Activated naive CD8-positive, alpha-beta T cell treated with anti-CD3 and anti-CD28 coated beads, Interleukin-2, amount 50 U/mL, for 24 hours (primary cell): Measurements from ENCODE around the gene EXOSC7.

Experiments
- ATAC-seq: fragments of 150-1000 bp; cut with Tn5 transposase; one replicate; pipeline ENCODE4 v1.10.0; 2021
- DNase-seq: peaks from one replicate; pipeline ENCODE4 v3.0.0; 2021
- H3K27ac Mint-ChIP-seq: one replicate; pipeline ENCODE4 v1.8.0; 2021; ENCODE audit warnings: mild to moderate bottlenecking, mixed read lengths
- H3K27me3 Mint-ChIP-seq: one replicate; pipeline ENCODE4 v1.8.0; 2021; ENCODE audit warnings: mixed read lengths
- H3K36me3 Mint-ChIP-seq: one replicate; pipeline ENCODE4 v1.8.0; 2021; ENCODE audit warnings: low read depth, mixed read lengths
- H3K4me1 Mint-ChIP-seq: one replicate; pipeline ENCODE4 v1.8.0; 2021; ENCODE audit warnings: mixed read lengths
- H3K4me3 Mint-ChIP-seq: one replicate; pipeline ENCODE4 v1.8.0; 2021; ENCODE audit warnings: mild to moderate bottlenecking, moderate library complexity, mixed read lengths
- H3K9me3 Mint-ChIP-seq: one replicate; pipeline ENCODE4 v1.8.0; 2021; ENCODE audit warnings: mixed read lengths

Gene EXOSC7

GRCh38 chr3:44993471-44994205 lies 17.6 kb downstream of the EXOSC7 start:
- H3K9me3 Mint-ChIP-seq = no peaks in the 10 kb centered on the region
- H3K27ac Mint-ChIP-seq = peak overlapping the region; percentile 61
- peaks cover 55% of the 10 kb centered on the region for H3K36me3 Mint-ChIP-seq
- no peaks in the 10 kb centered on the region for H3K27me3 Mint-ChIP-seq
- peaks cover 59% of the 10 kb centered on the region for H3K4me1 Mint-ChIP-seq
- no peak for DNase-seq
- no peak for ATAC-seq
- H3K4me3 Mint-ChIP-seq = no peak overlapping the region

- no peaks in the 10 kb centered on the region for H3K9me3 Mint-ChIP-seq
- no peak for ATAC-seq
- peaks cover 64% of the 10 kb centered on the region for H3K36me3 Mint-ChIP-seq
- no peaks in the 10 kb centered on the region for H3K27me3 Mint-ChIP-seq
- H3K4me3 Mint-ChIP-seq = no peak overlapping the region
- peaks cover 52% of the 10 kb centered on the region for H3K4me1 Mint-ChIP-seq
- DNase-seq = no peak
- peak overlapping the region; percentile 53 for H3K27ac Mint-ChIP-seq
Measured at GRCh38 chr3:44995142-44995770, 19.2 kb downstream of the EXOSC7 start.

DNA sequence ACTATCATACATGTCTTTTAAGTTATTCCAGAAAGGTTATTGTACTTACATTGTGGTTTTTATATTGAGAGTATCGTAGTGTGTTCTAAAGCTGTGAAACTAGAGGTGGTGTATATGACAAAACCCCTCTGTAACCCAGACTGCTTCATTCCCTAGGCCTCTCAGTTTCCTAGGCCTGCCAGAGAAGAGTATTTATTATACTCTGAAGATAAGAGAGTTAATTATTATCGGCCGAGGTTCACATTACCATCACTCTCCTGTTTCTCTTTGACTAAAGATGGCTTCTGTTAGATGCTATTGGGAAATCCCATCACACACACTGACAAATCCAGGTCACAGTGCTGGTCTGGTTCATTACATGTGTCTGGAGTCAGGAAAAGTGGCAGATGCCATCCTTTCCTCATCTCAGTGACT lies 20.5 kb downstream of the EXOSC7 start:
- peak; percentile 93 for ATAC-seq
- Mint-ChIP-seq H3K27me3 (no peaks in the 10 kb centered on the region), H3K4me3 (no peak overlapping the region), H3K36me3 (peaks cover 65% of the 10 kb centered on the region), H3K9me3 (no peaks in the 10 kb centered on the region), H3K4me1 (peaks cover 41% of the 10 kb centered on the region), H3K27ac (peak overlapping the region; percentile 53)
- DNase-seq = no peak

DNA sequence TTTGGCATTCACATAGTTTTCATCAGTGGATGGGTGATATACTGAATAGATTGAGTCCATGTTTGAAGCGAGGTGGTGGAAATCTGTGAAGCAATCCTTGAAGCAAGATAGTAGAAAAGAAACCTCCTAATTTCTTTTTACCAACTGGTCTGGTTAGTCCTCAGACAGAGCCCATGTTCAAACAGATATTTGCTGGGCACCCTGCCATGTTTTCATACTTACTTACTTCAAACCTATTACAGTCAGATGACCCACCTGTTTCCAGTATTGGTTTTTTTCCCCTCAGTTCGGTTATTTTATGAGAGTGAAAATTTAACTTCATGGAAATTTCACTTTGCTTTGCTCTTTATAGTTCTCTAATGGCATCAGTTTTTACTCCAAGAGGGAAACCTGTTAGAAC lies 23.7 kb downstream of the EXOSC7 start:
- Mint-ChIP-seq H3K4me3 (no peak overlapping the region), H3K4me1 (peaks cover 28% of the 10 kb centered on the region), H3K27ac (no peak overlapping the region), H3K9me3 (peaks cover 2% of the 10 kb centered on the region), H3K36me3 (peaks cover 75% of the 10 kb centered on the region), H3K27me3 (no peaks in the 10 kb centered on the region)
- DNase-seq = no peak
- ATAC-seq = no peak

DNA sequence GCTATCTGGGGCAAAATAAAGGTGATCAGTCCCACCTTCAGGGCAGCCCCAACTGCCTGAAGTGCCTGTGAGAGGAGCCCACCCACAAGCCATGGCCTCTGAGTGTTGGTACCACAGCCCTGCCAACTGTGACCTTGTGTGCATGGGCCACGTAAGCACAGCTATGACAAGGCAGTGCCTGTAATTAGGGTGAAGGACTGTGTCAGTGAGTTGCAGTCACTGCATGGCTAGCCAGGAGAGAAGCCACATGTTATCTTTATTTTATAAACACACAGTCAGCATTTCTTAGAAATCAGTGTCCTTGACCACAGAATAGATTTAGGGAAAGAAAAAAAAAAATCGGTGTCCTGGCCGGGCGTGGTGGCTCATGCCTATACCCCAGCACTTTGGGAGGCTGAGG lies 24.8 kb downstream of the EXOSC7 start:
- Mint-ChIP-seq H3K36me3 (peaks cover 80% of the 10 kb centered on the region), H3K4me1 (peaks cover 31% of the 10 kb centered on the region), H3K4me3 (no peak overlapping the region), H3K27ac (no peak overlapping the region), H3K27me3 (no peaks in the 10 kb centered on the region), H3K9me3 (peaks cover 9% of the 10 kb centered on the region)
- ATAC-seq = no peak
- no peak for DNase-seq

DNA sequence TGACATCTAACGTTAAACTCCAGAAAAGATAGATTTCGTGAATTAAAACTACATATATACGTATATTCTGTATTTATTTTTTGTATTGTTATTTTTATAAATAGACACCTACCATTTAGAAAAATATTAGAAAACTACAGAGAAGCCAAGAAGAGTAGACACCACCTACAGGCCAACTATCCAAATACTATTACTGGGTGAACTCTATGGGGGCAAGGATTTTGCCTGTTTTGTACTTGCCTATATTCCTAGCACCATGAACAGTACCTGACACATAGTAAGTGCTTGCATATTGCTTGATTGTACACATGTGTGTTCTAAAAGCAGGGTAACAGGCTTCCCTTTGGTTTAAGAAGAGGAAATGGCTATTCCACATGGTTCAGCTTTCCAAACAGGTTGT lies 25.7 kb downstream of the EXOSC7 start:
- Mint-ChIP-seq H3K27me3 (no peaks in the 10 kb centered on the region), H3K9me3 (peaks cover 9% of the 10 kb centered on the region), H3K36me3 (peaks cover 74% of the 10 kb centered on the region), H3K27ac (no peak overlapping the region), H3K4me1 (peaks cover 24% of the 10 kb centered on the region), H3K4me3 (no peak overlapping the region)
- ATAC-seq (no peak), DNase-seq (no peak)

DNA sequence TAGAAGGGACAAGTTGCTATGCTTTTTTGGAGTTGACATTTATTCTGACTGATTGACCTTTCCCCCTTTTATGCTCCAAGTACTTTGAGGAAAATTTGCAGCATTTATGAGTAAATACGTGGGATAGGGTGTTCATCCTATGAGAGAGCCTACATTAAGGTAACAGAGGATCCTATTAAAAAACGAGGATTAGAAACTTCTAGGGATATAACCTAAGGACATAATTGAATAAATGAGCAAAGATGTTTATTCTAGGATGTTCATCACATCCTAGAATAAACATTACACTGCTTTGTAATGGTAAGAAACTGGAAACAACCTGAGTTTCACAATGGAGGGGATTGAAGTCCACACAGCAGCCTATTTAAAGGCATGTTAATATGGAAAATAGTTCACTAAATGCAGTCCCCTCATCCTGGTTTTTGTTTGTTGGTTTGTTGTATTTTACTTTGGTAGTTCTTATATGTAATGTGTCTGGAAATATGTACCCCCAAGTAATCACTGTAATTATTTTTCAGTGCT lies 26.2 kb downstream of the EXOSC7 start:
- DNase-seq = no peak
- Mint-ChIP-seq H3K27ac (no peak overlapping the region), H3K9me3 (peaks cover 9% of the 10 kb centered on the region)

GRCh38 chr3:45002720-45003119 lies 26.7 kb downstream of the EXOSC7 start:
- peak overlapping the region; percentile 29 for H3K27ac Mint-ChIP-seq
- peaks cover 9% of the 10 kb centered on the region for H3K9me3 Mint-ChIP-seq
- H3K4me1 Mint-ChIP-seq = peaks cover 22% of the 10 kb centered on the region
- no peaks in the 10 kb centered on the region for H3K27me3 Mint-ChIP-seq
- no peak overlapping the region for H3K4me3 Mint-ChIP-seq
- H3K36me3 Mint-ChIP-seq = peaks cover 79% of the 10 kb centered on the region
- ATAC-seq (no peak), DNase-seq (no peak)

More for the DNA sequence above, 26.2 kb downstream of the EXOSC7 start:
- ATAC-seq = no peak
- Mint-ChIP-seq H3K36me3 (peaks cover 75% of the 10 kb centered on the region), H3K4me3 (no peak overlapping the region), H3K4me1 (peaks cover 24% of the 10 kb centered on the region), H3K27me3 (no peaks in the 10 kb centered on the region)

- Mint-ChIP-seq H3K4me3 (no peak overlapping the region), H3K27ac (no peak overlapping the region)
- ATAC-seq = no peak
Measured at GRCh38 chr3:45003406-45003805, 27.4 kb downstream of the EXOSC7 start.

GRCh38 chr3:45003859-45004258 lies 27.8 kb downstream of the EXOSC7 start:
- H3K36me3 Mint-ChIP-seq = peaks cover 80% of the 10 kb centered on the region
- H3K9me3 Mint-ChIP-seq = peaks cover 9% of the 10 kb centered on the region
- H3K4me3 Mint-ChIP-seq = no peak overlapping the region
- H3K27me3 Mint-ChIP-seq = no peaks in the 10 kb centered on the region
- DNase-seq (no peak), ATAC-seq (no peak)
- peaks cover 22% of the 10 kb centered on the region for H3K4me1 Mint-ChIP-seq
- H3K27ac Mint-ChIP-seq = no peak overlapping the region

More at GRCh38 chr3:45003406-45003805, 27.4 kb downstream of the EXOSC7 start:
- Mint-ChIP-seq H3K4me1 (peaks cover 22% of the 10 kb centered on the region), H3K9me3 (peaks cover 9% of the 10 kb centered on the region), H3K36me3 (peaks cover 81% of the 10 kb centered on the region), H3K27me3 (no peaks in the 10 kb centered on the region)
- no peak for DNase-seq

GRCh38 chr3:45007091-45007490 lies 31.0 kb downstream of the EXOSC7 start:
- DNase-seq = no peak
- H3K27me3 Mint-ChIP-seq = no peaks in the 10 kb centered on the region
- H3K4me3 Mint-ChIP-seq = no peak overlapping the region
- ATAC-seq = no peak
- H3K9me3 Mint-ChIP-seq = peaks cover 9% of the 10 kb centered on the region
- H3K27ac Mint-ChIP-seq = no peak overlapping the region
- peaks cover 24% of the 10 kb centered on the region for H3K4me1 Mint-ChIP-seq
- peaks cover 70% of the 10 kb centered on the region for H3K36me3 Mint-ChIP-seq

- DNase-seq (no peak), ATAC-seq (no peak)
- H3K4me3 Mint-ChIP-seq = no peak overlapping the region
- peaks cover 24% of the 10 kb centered on the region for H3K4me1 Mint-ChIP-seq
- H3K27ac Mint-ChIP-seq = no peak overlapping the region
- no peaks in the 10 kb centered on the region for H3K27me3 Mint-ChIP-seq
- peaks cover 68% of the 10 kb centered on the region for H3K36me3 Mint-ChIP-seq
- peaks cover 9% of the 10 kb centered on the region for H3K9me3 Mint-ChIP-seq
Measured at GRCh38 chr3:45008117-45008516, 32.1 kb downstream of the EXOSC7 start.

DNA sequence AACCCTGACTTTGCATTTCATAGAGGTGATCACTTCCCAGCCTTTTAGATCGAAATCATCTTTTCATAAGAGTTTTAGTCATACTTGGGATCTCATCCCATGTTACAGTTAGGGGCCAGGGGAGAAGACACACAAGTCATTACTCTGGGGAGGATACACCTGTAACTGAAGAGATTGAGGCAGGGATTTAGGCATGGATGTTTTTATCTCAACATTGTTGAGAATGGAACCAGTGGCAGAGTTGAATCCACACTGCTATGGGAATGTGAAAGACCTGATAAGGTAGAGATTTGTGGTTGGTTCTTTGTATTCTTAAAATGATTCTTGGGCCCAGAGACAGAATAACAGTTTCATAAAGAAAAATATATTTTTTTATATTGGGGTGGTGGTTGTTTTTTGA lies 33.8 kb downstream of the EXOSC7 start:
- Mint-ChIP-seq H3K27ac (no peak overlapping the region), H3K36me3 (peaks cover 59% of the 10 kb centered on the region), H3K9me3 (peaks cover 6% of the 10 kb centered on the region)

GRCh38 chr3:45010811-45011333 lies 34.8 kb downstream of the EXOSC7 start:
- Mint-ChIP-seq H3K4me1 (peaks cover 11% of the 10 kb centered on the region), H3K27ac (no peak overlapping the region), H3K36me3 (peaks cover 50% of the 10 kb centered on the region), H3K4me3 (no peak overlapping the region), H3K9me3 (no peaks in the 10 kb centered on the region), H3K27me3 (no peaks in the 10 kb centered on the region)
- DNase-seq = no peak
- ATAC-seq = no peak

More for the DNA sequence above, 33.8 kb downstream of the EXOSC7 start:
- ATAC-seq (no peak), DNase-seq (no peak)
- H3K4me3 Mint-ChIP-seq = no peak overlapping the region
- H3K4me1 Mint-ChIP-seq = peaks cover 21% of the 10 kb centered on the region
- no peaks in the 10 kb centered on the region for H3K27me3 Mint-ChIP-seq
